SK-N-SH treated with all-trans-retinoic acid at 6 μM for 48 hours (cell line): ENCODE data around the gene SCN2B.

ENCODE experiments used
- ARNTL ChIP-seq: fragments of 450-650 bp; formaldehyde crosslinking; IDR thresholded peaks from 2 replicates; pipeline ENCODE4 v1.5.0; 2020; ENCODE audit warnings: low read depth, mild to moderate bottlenecking, moderate library complexity, borderline replicate concordance
- RARB ChIP-seq: fragments of 250-450 bp; sonication (Bioruptor Pico); IDR thresholded peaks from 2 replicates; pipeline ENCODE4 v1.8.0; 2021; ENCODE audit warnings: mild to moderate bottlenecking, moderate library complexity
- TOX ChIP-seq: fragments of 250-450 bp; sonication (Bioruptor Pico); IDR thresholded peaks from 2 replicates; pipeline ENCODE4 v1.8.0; 2021; ENCODE audit warnings: mild to moderate bottlenecking, moderate library complexity, borderline replicate concordance

- TF ChIP-seq TOX (CRISPR knock-in tag) (no peak), RARB (CRISPR knock-in tag) (no peak), ARNTL (CRISPR knock-in tag) (no peak)
These were observed 45.0 kb upstream of the SCN2B start for GRCh38 chr11:118221419-118221818.
